ENCODE data around the gene SDF2. TPM values are rescaled to one million over a fixed set of nuclear protein-coding genes. Genes with fewer than 3 reads are reported as not detected.

SDF2 gene
- total RNA-seq (2022; extraction: Qiagen RNA extraction; ENCODE audit: low read depth) = 80.1 to 93.3 TPM (median 86.3 TPM) in 5 replicates

GRCh38 chr17:28661635-28662526, at the start of gene SDF2, which contains the start of gene SUPT6H:
TSS of gene SDF2 (minus strand) at chr17:28661906. CDS start at chr17:28661876, 30 bp downstream.
TSS of gene SUPT6H (plus strand) at chr17:28662205. CDS start at chr17:28673402, 11,197 bp downstream.

GRCh38 chr17:28644787-28645575, 16.7 kb downstream of the SDF2 start, which contains the start of gene BLTP2:
TSS of gene BLTP2 (minus strand) at chr17:28645158. CDS start at chr17:28645056, 102 bp downstream.

GRCh38 chr17:28613931-28614381, 47.8 kb downstream of the SDF2 start, which contains the start of gene RSKR:
TSS of gene RSKR (minus strand) at chr17:28614185. CDS start at chr17:28614161, 24 bp downstream.

GRCh38 chr17:28598799-28599310, 62.9 kb downstream of the SDF2 start, which contains the start of gene SPAG5:
TSS of gene SPAG5 (minus strand) at chr17:28599025. CDS start at chr17:28598946, 79 bp downstream.

Other genes starting within 250 kb of the SDF2 start
- 0.06 to 0.21 TPM (median 0.13 TPM) in 4 of 5 replicates, not detected in the other for gene SLC13A2, start 188.3 kb downstream of the SDF2 start, total RNA-seq (2022; extraction: Qiagen RNA extraction; ENCODE audit: low read depth)
- gene FOXN1, start 155.6 kb downstream of the SDF2 start, total RNA-seq (2022; extraction: Qiagen RNA extraction; ENCODE audit: low read depth) = 0.02 to 0.20 TPM (median 0.04 TPM) in 3 of 5 replicates, not detected in the others
- 26.8 to 35.3 TPM (median 27.5 TPM) in 5 replicates for gene UNC119, start 109.3 kb downstream of the SDF2 start, total RNA-seq (2022; extraction: Qiagen RNA extraction; ENCODE audit: low read depth)
- gene PIGS, start 90.4 kb downstream of the SDF2 start, total RNA-seq (2022; extraction: Qiagen RNA extraction; ENCODE audit: low read depth) = 53.8 to 66.3 TPM (median 62.8 TPM) in 5 replicates
- gene ALDOC, start 85.0 kb downstream of the SDF2 start, total RNA-seq (2022; extraction: Qiagen RNA extraction; ENCODE audit: low read depth) = 1.2 to 2.5 TPM (median 1.9 TPM) in 5 replicates
- gene SPAG5, start 62.9 kb downstream of the SDF2 start, total RNA-seq (2022; extraction: Qiagen RNA extraction; ENCODE audit: low read depth) = 77.5 to 86.2 TPM (median 81.5 TPM) in 5 replicates
- gene RSKR, start 47.7 kb downstream of the SDF2 start, total RNA-seq (2022; extraction: Qiagen RNA extraction; ENCODE audit: low read depth) = 3.4 to 6.2 TPM (median 4.3 TPM) in 5 replicates
- gene BLTP2, start 16.7 kb downstream of the SDF2 start, total RNA-seq (2022; extraction: Qiagen RNA extraction; ENCODE audit: low read depth) = 54.9 to 85.2 TPM (median 59.7 TPM) in 5 replicates
- gene SUPT6H, start 299 bp upstream of the SDF2 start, total RNA-seq (2022; extraction: Qiagen RNA extraction; ENCODE audit: low read depth) = 71.8 to 81.6 TPM (median 75.5 TPM) in 5 replicates
- gene PROCA1, start 50.0 kb upstream of the SDF2 start, total RNA-seq (2022; extraction: Qiagen RNA extraction; ENCODE audit: low read depth) = 1.0 to 2.2 TPM (median 1.3 TPM) in 5 replicates
- gene RAB34, start 56.0 kb upstream of the SDF2 start, total RNA-seq (2022; extraction: Qiagen RNA extraction; ENCODE audit: low read depth) = 237 to 279 TPM (median 261 TPM) in 5 replicates
- gene RPL23A, start 58.1 kb upstream of the SDF2 start, total RNA-seq (2022; extraction: Qiagen RNA extraction; ENCODE audit: low read depth) = 1,884 to 2,485 TPM (median 2,244 TPM) in 5 replicates
- 30.6 to 49.5 TPM (median 46.7 TPM) in 5 replicates for gene TLCD1, start 64.3 kb upstream of the SDF2 start, total RNA-seq (2022; extraction: Qiagen RNA extraction; ENCODE audit: low read depth)
- 4.0 to 5.7 TPM (median 4.7 TPM) in 5 replicates for gene NEK8, start 66.9 kb upstream of the SDF2 start, total RNA-seq (2022; extraction: Qiagen RNA extraction; ENCODE audit: low read depth)
- gene TRAF4, start 82.1 kb upstream of the SDF2 start, total RNA-seq (2022; extraction: Qiagen RNA extraction; ENCODE audit: low read depth) = 56.8 to 78.8 TPM (median 75.3 TPM) in 5 replicates
- 17.4 to 22.4 TPM (median 20.1 TPM) in 5 replicates for gene FAM222B, start 180.9 kb upstream of the SDF2 start, total RNA-seq (2022; extraction: Qiagen RNA extraction; ENCODE audit: low read depth)
- gene ERAL1, start 193.1 kb upstream of the SDF2 start, total RNA-seq (2022; extraction: Qiagen RNA extraction; ENCODE audit: low read depth) = 71.7 to 92.3 TPM (median 89.0 TPM) in 5 replicates
- gene FLOT2, start 235.8 kb upstream of the SDF2 start, total RNA-seq (2022; extraction: Qiagen RNA extraction; ENCODE audit: low read depth) = 64.3 to 77.1 TPM (median 74.3 TPM) in 5 replicates
- 5.2 to 6.4 TPM (median 6.0 TPM) in 5 replicates for gene DHRS13, start 241.2 kb upstream of the SDF2 start, total RNA-seq (2022; extraction: Qiagen RNA extraction; ENCODE audit: low read depth)